ENCODE measurements around the gene ADAMTSL5. TPM values are rescaled to one million over a fixed set of nuclear protein-coding genes. Genes with fewer than 3 reads are reported as not detected.

ADAMTSL5 gene
- total and polyA plus RNA-seq, 2 of the 8 experiments (the other 6 are each of a cell fraction or from before 2014, with no cell fraction given), result 0.82 to 0.99 TPM

GRCh38 chr19:1481224-1481892, 31.5 kb downstream of the ADAMTSL5 start:
- Histone ChIP-seq H3K79me1 (ENCODE audit: low read depth, low read length) (peaks cover under 1% of the 10 kb centered on the region; the same call in 1 of the 2 replicates), H2BK12ac (ENCODE audit: low read depth, low read length) (no peak overlapping the region), H3K9me3 (ENCODE audit: insufficient read depth in 2 of 2, low read depth in 1 of 2, low read length in 1 of 2) (no peaks in the 10 kb centered on the region), H3K14ac (ENCODE audit: insufficient read length) (no peak overlapping the region), H4K8ac (ENCODE audit: extremely low read depth, insufficient read depth, low read length) (no peak overlapping the region), H3K36me3 (ENCODE audit: control insufficient read depth in 2 of 4, insufficient read depth in 4 of 4, low read length in 3 of 4) (peaks cover 0 to 3% (median 1%) of the 10 kb centered on the region in 4 experiments; a peak in 1 of 8 replicates), H3K4me3 (ENCODE audit: extremely low read depth in 1 of 4, insufficient read depth in 2 of 4, low read depth in 3 of 4, low read length in 4 of 4) (no peak overlapping the region), H2AK5ac (ENCODE audit: low read depth, low read length) (no peak overlapping the region), H3K4me2 (ENCODE audit: insufficient read depth in 1 of 2, low read depth in 2 of 2, low read length in 2 of 2) (no peak overlapping the region), H2BK20ac (ENCODE audit: low read length) (no peak overlapping the region), H2BK120ac (replicated peaks; ENCODE audit: low read depth, low read length) (no peak overlapping the region), H3K4me1 (replicated peaks in 1 of 4; ENCODE audit: control insufficient read depth in 3 of 4, insufficient read depth in 4 of 4, low read length in 3 of 4) (no peaks in the 10 kb centered on the region; a peak in 3 of 7 replicates), H3K23ac (ENCODE audit: insufficient read length) (no peak overlapping the region), H3K27me3 (replicated peaks in 1 of 4; ENCODE audit: control insufficient read depth in 3 of 4, extremely low read depth in 1 of 4, insufficient read depth in 3 of 4, low read length in 3 of 4) (no peaks in the 10 kb centered on the region), H4K5ac (ENCODE audit: insufficient read length, low read depth, low read length) (no peak overlapping the region), H3K9ac (replicated peaks in 1 of 4; ENCODE audit: extremely low read depth in 1 of 4, low read depth in 3 of 4, low read length in 3 of 4) (no peak overlapping the region), H3K4ac (replicated peaks; ENCODE audit: insufficient read length, low read depth, low read length) (no peak overlapping the region), H3K79me2 (ENCODE audit: control insufficient read depth in 1 of 2, insufficient read depth in 2 of 2, low read length in 2 of 2) (peaks cover 0 to 4% of the 10 kb centered on the region in 2 experiments; a peak in 1 of 4 replicates), H2AFZ (ENCODE audit: low read length) (no peak overlapping the region), H2BK15ac (ENCODE audit: low read length) (no peak overlapping the region), H4K91ac (replicated peaks; ENCODE audit: insufficient read length, low read length) (no peak overlapping the region), H3K23me2 (ENCODE audit: low read depth, low read length) (peaks cover 7% of the 10 kb centered on the region), H3K56ac (replicated peaks; ENCODE audit: insufficient read length, low read depth, low read length) (no peak overlapping the region), H2BK5ac (ENCODE audit: low read depth, low read length) (no peak overlapping the region), H3K18ac (ENCODE audit: extremely low read depth, low read length) (no peak overlapping the region), H4K20me1 (replicated peaks in 1 of 2; ENCODE audit: control insufficient read depth in 1 of 2, insufficient read depth in 2 of 2, low read length in 2 of 2) (peaks cover 2% of the 10 kb centered on the region in 2 experiments), H3K27ac (ENCODE audit: low read depth, low read length) (no peak overlapping the region)
- CTCF ChIA-PET (ENCODE audit: partially characterized antibody), result interaction anchor here (0.8 to 1.1 kb wide), 2 partner anchors 16 to 33 kb away, joined by 3 to 4 read pairs; no protein-coding TSS in a partner anchor
- no peak for DNase-seq (ENCODE audit: low read depth in 1 of 2, low spot score in 2 of 2)
- TF ChIP-seq KDM4A (IDR thresholded peaks at IDR 0.05; ENCODE audit: low read depth, low read length, severe bottlenecking) (no peak), NANOG (IDR thresholded peaks at IDR 0.05; ENCODE audit: insufficient read depth, low read depth, low read length, poor library complexity, severe bottlenecking) (no peak)
- WGBS, 2 experiments (ENCODE audit: extremely low coverage in 1 of 2, insufficient coverage in 1 of 2, insufficient read length in 1 of 2, insufficient replicate concordance in 2 of 2, low coverage in 1 of 2, low lambda C conversion rate in 2 of 2, missing lambda C conversion rate in 1 of 2), result 90% methylated on average over 22 of the region's 26 CpGs; no CpG with 5 or more reads in 1 of the 2 experiments
- FAIRE-seq, result no peak
- POLR2A ChIA-PET (ENCODE audit: partially characterized antibody), result interaction anchor here (0.8 to 1.4 kb wide), 5 partner anchors 12 to 51 kb away, joined by 3 read pairs; no protein-coding TSS in a partner anchor
